GM12891 (cell line): ENCODE results near the gene PPP1R15B.

Experiments used
- POLR2A ChIP-seq: IDR thresholded peaks from 2 replicates; pipeline ENCODE4 v1.6.1; 2011; ENCODE audit warnings: low read depth, low read length, control low read depth
- POLR2AphosphoS5 ChIP-seq: IDR thresholded peaks from 2 replicates; pipeline ENCODE4 v1.6.1; 2011; ENCODE audit warnings: low read depth, low read length, control low read depth

- TF ChIP-seq POLR2AphosphoS5 = no peak
- no peak for TF ChIP-seq POLR2A
Measured at GRCh38 chr1:204460346-204460745, 48.7 kb upstream of the PPP1R15B start.
